IPS-18c (cell line): Measurements from ENCODE around the gene NFILZ.

Experiments
- H3K4me3 ChIP-seq: 2 replicates; pipeline ENCODE4 v1.7.0; 2013; ENCODE audit warnings: low read depth, mild to moderate bottlenecking, low read length, moderate library complexity; ENCODE audit not compliant: insufficient read depth
- H3K9me3 ChIP-seq: one replicate; pipeline ENCODE4 v1.6.1; 2013; ENCODE audit warnings: mild to moderate bottlenecking, low read length, moderate library complexity; ENCODE audit not compliant: control insufficient read depth, insufficient read depth

Gene NFILZ

GRCh38 chr19:8662263-8662662, 31.8 kb downstream of the NFILZ start:
- Histone ChIP-seq H3K4me3 (no peak overlapping the region), H3K9me3 (no peaks in the 10 kb centered on the region)

GRCh38 chr19:8663920-8664670, 33.7 kb downstream of the NFILZ start:
- 0 out of 2 replicates have a peak overlapping the region, but pooled peaks have one; percentile 15 for H3K4me3 ChIP-seq
- no peaks in the 10 kb centered on the region for H3K9me3 ChIP-seq

- no peaks in the 10 kb centered on the region for H3K9me3 ChIP-seq
- H3K4me3 ChIP-seq: no peak overlapping the region; the same call in 1 of the 2 replicates
Observed at GRCh38 chr19:8664671-8665057, 34.2 kb downstream of the NFILZ start.

DNA sequence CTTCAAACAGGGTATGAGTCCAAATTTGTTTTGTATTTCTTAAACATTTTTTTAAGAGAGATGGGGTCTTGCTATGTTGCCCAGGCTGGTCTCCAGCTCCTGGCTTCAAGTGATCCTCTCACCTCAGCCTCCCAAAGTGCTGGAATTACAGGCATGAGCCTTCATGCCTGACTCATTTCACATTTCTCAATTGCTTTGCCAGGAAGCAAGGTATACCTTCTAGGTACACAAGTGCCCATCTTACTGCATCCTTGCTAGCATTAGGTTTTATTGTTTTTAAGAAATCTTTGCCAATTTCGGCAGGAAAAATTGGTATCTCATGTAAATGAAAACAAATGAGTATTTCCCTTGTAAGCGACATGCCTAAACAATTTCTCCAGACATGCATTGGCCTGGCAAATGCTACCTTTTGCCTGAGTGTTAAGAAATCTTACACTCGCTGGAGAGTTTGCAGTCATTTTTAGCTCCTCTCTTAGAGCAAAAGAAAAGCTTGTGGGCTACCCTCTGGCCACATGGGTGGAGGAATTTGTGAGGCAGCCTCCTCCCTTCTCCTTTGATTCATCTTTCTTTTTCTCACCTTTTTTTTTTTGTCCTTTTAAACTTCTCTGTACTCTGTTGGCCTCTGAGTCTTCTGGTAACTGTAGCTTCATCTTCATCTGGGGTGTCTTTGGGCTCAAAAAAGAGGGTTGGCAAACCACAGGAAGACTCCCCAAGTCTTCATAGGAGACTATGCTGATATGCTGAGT, 35.2 kb downstream of the NFILZ start:
- H3K4me3 ChIP-seq: no peak overlapping the region

GRCh38 chr19:8666814-8667405, 36.5 kb downstream of the NFILZ start:
- Histone ChIP-seq H3K9me3 (peaks cover 2% of the 10 kb centered on the region), H3K4me3 (no peak overlapping the region)

More for the DNA sequence above, 35.2 kb downstream of the NFILZ start:
- no peaks in the 10 kb centered on the region for H3K9me3 ChIP-seq

DNA sequence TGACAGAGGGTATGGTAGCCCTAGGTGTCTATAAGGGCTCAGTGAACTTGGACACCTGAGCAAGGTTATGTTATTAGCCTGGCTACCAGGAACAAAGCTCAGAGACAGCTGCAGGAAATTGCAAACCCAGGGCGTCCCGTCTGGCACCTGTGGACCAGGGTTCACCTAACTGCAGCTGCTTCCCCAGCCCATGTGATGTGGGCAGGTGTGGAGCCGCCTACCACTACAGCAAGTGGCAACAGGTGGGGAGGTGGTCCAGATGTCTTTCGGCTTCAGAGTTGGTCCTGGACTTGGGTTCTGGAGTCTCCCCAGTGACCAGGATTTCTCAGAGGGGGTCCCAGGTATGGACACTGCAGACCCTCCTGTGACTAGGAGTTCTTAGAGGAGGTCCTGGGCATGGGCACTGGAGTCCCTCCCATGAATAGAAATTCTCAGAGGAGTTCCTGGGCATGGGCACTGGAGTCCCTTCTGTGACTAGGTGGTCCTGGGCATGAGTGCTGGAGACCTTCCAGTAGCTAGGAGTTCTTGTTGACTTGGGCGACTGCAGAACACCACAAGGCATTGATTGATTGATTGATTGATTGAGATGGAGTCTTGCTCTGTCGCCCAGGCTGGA, 43.0 kb downstream of the NFILZ start:
- H3K9me3 ChIP-seq: peaks cover 8% of the 10 kb centered on the region
- H3K4me3 ChIP-seq: no peak overlapping the region

GRCh38 chr19:8675066-8675465, 44.6 kb downstream of the NFILZ start:
- Histone ChIP-seq H3K4me3 (no peak overlapping the region), H3K9me3 (peaks cover 8% of the 10 kb centered on the region)

- H3K4me3 ChIP-seq: no peak overlapping the region
Observed at GRCh38 chr19:8678244-8678807, 47.9 kb downstream of the NFILZ start.

More at GRCh38 chr19:8678244-8678807, 47.9 kb downstream of the NFILZ start:
- H3K9me3 ChIP-seq: peaks cover 5% of the 10 kb centered on the region
